ENCODE results near the gene CNGA4. TPM values are rescaled to one million over a fixed set of nuclear protein-coding genes. Genes with fewer than 3 reads are reported as not detected.

CNGA4 gene
- total RNA-seq, 6 experiments from 2014 or later = not detected

GRCh38 chr11:6204706-6205105, 34.2 kb upstream of the CNGA4 start:
- Mint-ChIP-seq H3K4me1 (ENCODE audit: low read depth) (peaks cover 28% of the 10 kb centered on the region), H3K9me3 (no peaks in the 10 kb centered on the region), H3K27ac (no peak overlapping the region), H3K36me3 (ENCODE audit: low read depth) (peaks cover 5% of the 10 kb centered on the region; the same call in 1 of the 2 replicates), H3K27me3 (ENCODE audit: insufficient read depth) (no peaks in the 10 kb centered on the region; the same call in 1 of the 2 replicates), H3K4me3 (no peak overlapping the region)
- no peak for TF ChIP-seq CTCF (IDR thresholded peaks at IDR 0.05)
- no peak for DNase-seq

GRCh38 chr11:6205366-6205765, 33.5 kb upstream of the CNGA4 start, which contains the start of gene C11orf42:
C11orf42 (plus strand) TSS chr11:6205557; CDS start chr11:6205616, 59 bp downstream.
- H3K4me3 Mint-ChIP-seq = no peak within 1 kb of the TSS
- H3K9me3 Mint-ChIP-seq = no peaks in the 10 kb centered on the region
- H3K4me1 Mint-ChIP-seq (ENCODE audit: low read depth) = peaks cover 29% of the 10 kb centered on the region
- H3K27ac Mint-ChIP-seq = no peak within 1 kb of the TSS
- TF ChIP-seq CTCF (IDR thresholded peaks at IDR 0.05) = no peak
- no peaks in the 10 kb centered on the region; the same call in none of the 2 replicates for H3K27me3 Mint-ChIP-seq (ENCODE audit: insufficient read depth)
- no peak for DNase-seq
- H3K36me3 Mint-ChIP-seq (ENCODE audit: low read depth) = peaks cover 5% of the 10 kb centered on the region; the same call in 1 of the 2 replicates

DNA sequence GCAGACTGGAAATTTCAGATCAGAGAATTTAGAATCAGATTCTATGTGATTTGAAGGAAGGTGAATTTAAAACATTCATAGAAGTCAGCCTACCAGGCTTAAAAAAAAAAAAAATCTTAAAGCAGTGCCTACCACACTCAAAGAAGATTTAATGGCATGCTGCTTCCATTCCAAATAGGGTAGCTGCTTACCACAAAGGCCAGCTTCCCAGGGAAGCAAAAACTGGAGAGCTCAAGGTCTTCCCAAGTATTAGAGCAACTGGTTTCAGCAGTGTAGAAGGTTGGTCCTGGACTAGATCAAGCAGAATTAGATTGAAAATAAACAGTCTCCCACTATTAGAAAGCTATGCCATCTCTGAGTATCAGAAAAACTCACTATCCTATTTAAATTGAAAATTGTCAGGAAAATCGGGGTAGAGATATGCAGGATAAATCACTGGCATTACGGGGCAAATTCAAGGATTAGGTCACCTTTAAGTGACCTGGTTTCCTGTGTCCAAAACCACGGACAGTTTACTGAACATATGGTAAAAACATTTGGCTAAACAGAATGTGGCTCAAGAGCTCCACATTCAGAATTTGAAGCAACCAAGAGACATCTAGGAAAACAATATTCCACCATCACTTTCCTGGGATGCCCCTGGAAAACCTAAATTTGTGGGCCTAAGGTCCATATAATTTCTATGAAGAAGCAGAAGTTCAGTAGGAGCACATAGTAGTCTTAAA, 32.3 kb upstream of the CNGA4 start:
- Mint-ChIP-seq H3K36me3 (ENCODE audit: low read depth) (peaks cover 5% of the 10 kb centered on the region; the same call in 1 of the 2 replicates), H3K4me3 (no peak overlapping the region), H3K27ac (no peak overlapping the region; the same call in 1 of the 2 replicates), H3K27me3 (ENCODE audit: insufficient read depth) (no peaks in the 10 kb centered on the region; the same call in none of the 2 replicates), H3K9me3 (no peaks in the 10 kb centered on the region), H3K4me1 (ENCODE audit: low read depth) (peaks cover 23% of the 10 kb centered on the region)
- no peak for TF ChIP-seq CTCF (IDR thresholded peaks at IDR 0.05)
- DNase-seq = no peak

- H3K27me3 Mint-ChIP-seq (ENCODE audit: insufficient read depth) = no peaks in the 10 kb centered on the region; the same call in none of the 2 replicates
- H3K9me3 Mint-ChIP-seq = no peaks in the 10 kb centered on the region
- peaks cover 5% of the 10 kb centered on the region; the same call in 1 of the 2 replicates for H3K36me3 Mint-ChIP-seq (ENCODE audit: low read depth)
- H3K4me1 Mint-ChIP-seq (ENCODE audit: low read depth) = peaks cover 12% of the 10 kb centered on the region; the same call in 1 of the 2 replicates
- no peak for DNase-seq
- TF ChIP-seq CTCF (IDR thresholded peaks at IDR 0.05) = no peak
- no peak overlapping the region for H3K4me3 Mint-ChIP-seq
- no peak overlapping the region for H3K27ac Mint-ChIP-seq
These were observed 29.1 kb upstream of the CNGA4 start for GRCh38 chr11:6209801-6210200.

- Mint-ChIP-seq H3K9me3 (no peaks in the 10 kb centered on the region), H3K4me3 (no peak overlapping the region), H3K27me3 (ENCODE audit: insufficient read depth) (no peaks in the 10 kb centered on the region; the same call in none of the 2 replicates), H3K36me3 (ENCODE audit: low read depth) (peaks cover 8% of the 10 kb centered on the region), H3K4me1 (ENCODE audit: low read depth) (peaks cover 12% of the 10 kb centered on the region; the same call in 1 of the 2 replicates), H3K27ac (no peak overlapping the region)
- DNase-seq = peak; percentile 21
- TF ChIP-seq CTCF (IDR thresholded peaks at IDR 0.05) = no peak
These were observed 28.5 kb upstream of the CNGA4 start for GRCh38 chr11:6210274-6210955.
